Dermis blood vessel endothelial cell (primary cell): ENCODE results near the gene OR4F6. TPM values are rescaled to one million over a fixed set of nuclear protein-coding genes. Genes with fewer than 3 reads are reported as not detected.
"Not testable (repeated sequence)": the region's sequence is repeated elsewhere in the genome, so short reads cannot be mapped to it uniquely, and the experiment has no call there.

Experiments used
- DNase-seq: peaks from one replicate; pipeline ENCODE4 v3.0.0; 2010
- total RNA-seq: library from RNA; depleted of rRNA; stranded (reverse); fragments of >200 nt; gene quantifications from 2 replicates; pipeline ENCODE4 v1.2.3, GENCODE V29; 2014

The OR4F6 gene
- total RNA-seq = not detected in 2 replicates

GRCh38 chr15:101803209-101803608 lies at the start of gene OR4F6:
OR4F6 (plus strand) TSS chr15:101803509; CDS start chr15:101805720, 2,211 bp downstream.
- DNase-seq = no peak

GRCh38 chr15:101764669-101765339 lies 38.5 kb upstream of the OR4F6 start:
- DNase-seq = not testable (repeated sequence)

GRCh38 chr15:101765340-101765671 lies 38.0 kb upstream of the OR4F6 start:
- not testable (repeated sequence) for DNase-seq

- no peak for DNase-seq
Measured at GRCh38 chr15:101765772-101766456, 37.4 kb upstream of the OR4F6 start.

- DNase-seq = not testable (repeated sequence)
Measured at GRCh38 chr15:101767083-101767640, 36.1 kb upstream of the OR4F6 start.

- DNase-seq = no peak
Measured at GRCh38 chr15:101772921-101773320, 30.4 kb upstream of the OR4F6 start.

- DNase-seq = peak; percentile 18
Measured at GRCh38 chr15:101773496-101774100, 29.7 kb upstream of the OR4F6 start.

GRCh38 chr15:101775136-101775535 lies 28.2 kb upstream of the OR4F6 start:
- DNase-seq = no peak

GRCh38 chr15:101778576-101778975 lies 24.7 kb upstream of the OR4F6 start:
- DNase-seq = not testable (repeated sequence)

GRCh38 chr15:101780225-101780624 lies 23.1 kb upstream of the OR4F6 start:
- DNase-seq = not testable (repeated sequence)

GRCh38 chr15:101781928-101782327 lies 21.4 kb upstream of the OR4F6 start:
- DNase-seq = no peak

GRCh38 chr15:101784644-101785043 lies 18.7 kb upstream of the OR4F6 start:
- no peak for DNase-seq

- not testable (repeated sequence) for DNase-seq
Measured at GRCh38 chr15:101786422-101786821, 16.9 kb upstream of the OR4F6 start.

- not testable (repeated sequence) for DNase-seq
Measured at GRCh38 chr15:101788001-101788400, 15.3 kb upstream of the OR4F6 start.

GRCh38 chr15:101788503-101789269 lies 14.6 kb upstream of the OR4F6 start:
- not testable (repeated sequence) for DNase-seq

GRCh38 chr15:101790748-101791147 lies 12.6 kb upstream of the OR4F6 start:
- not testable (repeated sequence) for DNase-seq

GRCh38 chr15:101793981-101794380 lies 9.3 kb upstream of the OR4F6 start:
- not testable (repeated sequence) for DNase-seq

- DNase-seq = peak; percentile 37
Measured at GRCh38 chr15:101795455-101795854, 7.9 kb upstream of the OR4F6 start.

- no peak for DNase-seq
Measured at GRCh38 chr15:101799665-101800064, 3.6 kb upstream of the OR4F6 start.

- no peak for DNase-seq
Measured at GRCh38 chr15:101801048-101801447, 2.3 kb upstream of the OR4F6 start.

GRCh38 chr15:101803676-101804075 lies 367 bp downstream of the OR4F6 start:
- DNase-seq = no peak

- no peak for DNase-seq
Measured at GRCh38 chr15:101804375-101804774, 1.1 kb downstream of the OR4F6 start.

GRCh38 chr15:101804941-101805340 lies 1.6 kb downstream of the OR4F6 start:
- DNase-seq = no peak
